ENCODE measurements around the gene INCA1.

The INCA1 gene

DNA sequence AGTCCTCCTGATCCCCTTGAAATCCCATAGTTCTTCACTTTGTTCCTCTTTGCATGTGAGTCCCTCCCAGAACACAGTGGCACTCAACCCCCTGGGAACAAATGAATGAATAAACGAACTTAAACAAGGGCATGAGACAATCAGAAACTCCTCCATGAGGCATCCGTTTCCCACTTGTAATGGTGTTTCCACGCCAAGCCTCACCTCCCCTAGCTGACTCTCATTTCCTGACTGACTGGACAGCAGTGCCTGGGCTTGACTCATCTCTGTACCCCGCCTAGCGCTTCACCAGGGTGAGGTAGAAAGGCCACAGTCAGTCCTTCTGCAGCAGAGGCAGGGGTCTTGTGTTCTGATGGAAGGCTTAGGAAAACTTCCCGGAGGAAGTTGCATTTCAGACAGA lies 14.6 kb upstream of the INCA1 start:
- DNase-seq (ENCODE audit: low spot score) = peak; percentile 88

DNA sequence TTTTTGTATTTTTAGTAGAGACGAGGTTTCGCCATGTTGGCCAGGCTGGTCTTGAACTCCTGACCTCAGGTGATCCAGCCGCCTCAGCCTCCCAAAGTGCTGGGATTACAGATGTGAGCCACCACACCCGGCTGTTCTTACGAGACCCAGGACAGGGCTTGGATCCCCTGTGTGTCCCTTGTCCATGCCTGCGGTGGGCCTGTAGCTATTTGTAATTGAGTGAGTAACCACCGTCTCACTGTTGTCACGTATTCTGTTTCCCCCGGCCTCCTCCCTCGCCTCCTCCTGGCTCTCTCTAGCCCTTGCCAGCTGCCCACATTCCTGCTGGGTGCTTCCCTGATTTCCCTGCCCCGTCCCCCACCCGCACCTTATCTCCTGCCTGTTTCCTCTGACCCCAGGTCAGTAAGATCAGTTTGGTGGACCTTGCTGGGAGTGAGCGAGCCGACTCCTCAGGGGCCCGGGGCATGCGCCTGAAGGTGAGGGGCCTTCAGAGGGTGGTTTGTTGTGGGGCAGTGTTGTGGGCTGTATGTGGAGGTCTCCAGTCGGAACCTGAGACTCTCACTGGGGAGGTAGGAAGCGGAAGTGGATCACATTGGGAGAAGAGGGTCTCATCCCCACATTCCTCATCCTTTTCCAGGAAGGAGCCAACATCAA lies 6.0 kb upstream of the INCA1 start:
- DNase-seq (ENCODE audit: low spot score) = no peak

DNA sequence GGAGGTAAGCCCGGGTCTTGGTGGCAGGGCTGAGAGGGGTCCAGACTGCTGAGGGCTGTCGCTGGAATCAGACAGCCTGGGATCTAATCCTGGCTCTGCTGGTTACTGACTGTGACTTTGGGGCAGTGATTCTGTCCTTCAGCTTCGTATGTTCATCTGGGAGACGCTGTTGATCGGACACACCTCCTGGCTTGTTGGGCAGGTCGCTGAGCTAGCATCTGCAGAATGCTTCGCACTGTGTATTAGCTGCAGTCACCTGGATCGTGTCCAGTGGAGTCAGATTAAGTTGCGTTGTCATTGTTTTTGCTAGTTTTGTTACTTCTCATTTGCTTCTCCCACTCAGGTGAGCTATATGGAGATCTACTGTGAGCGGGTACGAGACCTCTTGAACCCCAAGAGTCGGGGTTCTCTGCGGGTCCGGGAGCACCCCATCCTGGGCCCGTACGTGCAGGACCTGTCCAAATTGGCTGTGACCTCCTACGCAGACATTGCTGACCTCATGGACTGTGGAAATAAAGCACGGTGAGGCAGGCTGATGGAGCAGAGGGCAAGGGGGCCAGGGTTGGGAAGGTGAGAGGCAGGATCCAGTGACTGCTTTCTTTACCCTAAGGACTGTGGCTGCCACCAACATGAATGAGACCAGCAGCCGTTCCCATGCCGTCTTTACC lies 4.9 kb upstream of the INCA1 start:
- no peak for DNase-seq (ENCODE audit: low spot score)

DNA sequence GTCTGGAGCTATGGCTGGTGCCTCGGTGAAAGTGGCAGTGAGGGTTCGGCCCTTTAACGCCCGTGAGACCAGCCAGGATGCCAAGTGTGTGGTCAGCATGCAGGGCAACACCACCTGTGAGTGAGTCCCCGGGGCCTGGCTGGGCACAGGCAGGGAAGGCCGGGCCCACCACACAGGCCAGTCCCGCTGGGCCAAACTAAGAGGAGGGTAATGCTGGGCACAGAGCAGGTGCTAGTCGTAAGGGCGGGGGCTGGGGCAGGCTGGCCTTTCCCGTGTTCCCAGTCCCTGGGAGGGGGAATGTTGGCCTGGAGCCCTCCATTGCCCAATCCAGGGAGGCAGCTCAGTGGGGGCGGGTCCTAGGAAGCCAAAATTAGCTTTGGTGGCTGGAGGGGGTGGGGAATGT lies 2.9 kb upstream of the INCA1 start:
- no peak for DNase-seq (ENCODE audit: low spot score)

DNA sequence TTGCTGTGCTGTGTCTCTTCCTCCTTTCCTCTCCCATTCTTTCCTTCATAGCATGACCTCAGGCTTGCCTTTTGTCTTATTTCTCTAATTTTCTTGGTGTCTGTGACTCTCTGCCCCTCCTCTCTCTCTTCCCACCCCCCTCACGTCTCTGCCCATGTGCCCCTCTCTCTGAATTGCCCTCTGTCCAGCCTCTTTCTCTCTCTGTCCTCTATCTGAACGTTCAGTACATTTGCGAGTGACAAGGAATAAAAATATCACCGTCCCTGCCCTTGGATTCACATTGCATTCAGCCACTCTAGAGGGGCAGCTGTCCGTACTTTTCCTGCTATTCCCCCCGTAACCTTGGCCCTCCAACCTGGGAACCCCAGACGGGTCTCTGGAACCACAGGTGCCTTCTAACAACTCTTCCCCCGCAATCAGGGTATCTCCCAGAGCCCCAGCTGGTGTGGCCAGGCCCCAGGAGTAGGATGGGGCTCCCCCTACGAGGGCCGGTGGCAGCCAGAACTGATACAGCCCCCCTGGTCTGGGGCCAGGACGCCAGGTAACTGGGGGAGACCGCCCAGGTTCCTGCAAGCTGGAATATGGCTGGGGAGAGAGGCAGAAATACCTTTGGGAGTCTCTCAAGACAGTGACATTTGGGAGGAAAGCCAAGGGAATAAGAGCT lies 2.2 kb upstream of the INCA1 start:
- no peak for DNase-seq (ENCODE audit: low spot score)

DNA sequence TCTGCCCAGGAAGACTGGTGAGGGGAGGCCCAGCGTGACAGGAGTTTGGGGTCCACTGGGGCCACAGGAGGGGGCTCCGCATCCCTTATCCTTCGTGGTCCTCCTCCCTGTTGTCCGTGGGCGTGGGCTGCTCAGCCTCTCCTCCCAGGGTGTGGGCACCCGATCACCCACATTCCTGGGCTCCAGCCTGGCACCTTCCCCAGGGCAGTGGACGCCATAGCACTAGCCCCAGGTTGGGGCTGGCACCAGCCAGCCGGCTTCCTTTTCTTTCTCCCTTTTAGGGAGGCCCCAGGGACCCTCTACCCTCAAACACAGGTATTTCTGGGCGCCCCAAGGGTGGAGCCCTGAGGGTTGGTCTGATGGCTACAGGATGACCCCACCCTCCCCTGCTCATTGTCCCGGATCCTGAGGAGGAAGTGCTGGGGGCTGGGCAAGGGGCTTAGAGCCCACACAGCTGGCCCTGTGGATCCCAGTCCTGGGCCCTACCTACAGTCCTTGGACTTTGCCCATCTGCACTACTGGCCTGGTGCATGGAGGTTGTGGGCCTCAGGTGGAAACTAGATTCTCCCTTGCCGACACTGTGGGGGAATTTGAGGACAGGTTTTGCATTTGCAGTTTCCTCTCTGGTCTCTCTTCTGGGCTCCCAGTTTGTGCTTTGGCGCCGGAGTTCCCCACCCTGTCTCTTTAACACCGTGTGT lies 1.6 kb upstream of the INCA1 start:
- DNase-seq (ENCODE audit: low spot score) = no peak

DNA sequence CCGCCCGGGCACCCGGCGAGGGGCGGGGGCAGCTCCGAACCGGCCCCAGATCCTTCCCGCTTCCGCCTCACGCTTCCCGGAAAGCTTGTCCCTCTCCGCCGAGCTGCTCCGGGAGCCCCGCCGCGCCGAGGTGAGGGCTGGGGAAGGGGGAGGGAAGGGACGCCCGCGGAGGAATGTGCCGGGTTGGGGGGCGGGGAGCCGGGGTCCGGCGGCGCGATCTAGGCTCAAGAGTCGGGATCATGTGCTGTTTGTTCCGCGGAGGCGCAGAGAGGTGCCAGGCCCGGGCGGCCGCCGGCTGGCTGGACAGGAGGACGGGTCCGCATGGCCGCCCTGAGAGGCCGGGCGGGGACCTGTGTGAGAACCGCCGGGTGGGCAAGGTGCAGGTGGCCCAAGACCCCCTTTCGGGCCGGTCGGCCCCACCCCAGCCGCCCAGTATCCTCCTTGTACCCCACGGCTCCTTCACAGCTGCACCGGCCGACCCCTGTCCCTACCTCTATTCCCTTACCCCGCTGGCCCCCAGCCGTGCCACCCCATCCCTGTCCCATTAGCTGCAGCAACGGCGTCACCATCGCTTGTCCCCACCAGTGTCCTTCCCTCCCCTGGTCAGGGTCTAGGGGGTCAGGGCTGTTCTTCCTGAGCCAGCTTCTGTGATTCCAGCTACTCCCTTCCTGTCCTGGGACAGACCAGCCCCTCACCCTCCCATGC lies 857 bp upstream of the INCA1 start:
- DNase-seq (ENCODE audit: low spot score) = no peak

DNA sequence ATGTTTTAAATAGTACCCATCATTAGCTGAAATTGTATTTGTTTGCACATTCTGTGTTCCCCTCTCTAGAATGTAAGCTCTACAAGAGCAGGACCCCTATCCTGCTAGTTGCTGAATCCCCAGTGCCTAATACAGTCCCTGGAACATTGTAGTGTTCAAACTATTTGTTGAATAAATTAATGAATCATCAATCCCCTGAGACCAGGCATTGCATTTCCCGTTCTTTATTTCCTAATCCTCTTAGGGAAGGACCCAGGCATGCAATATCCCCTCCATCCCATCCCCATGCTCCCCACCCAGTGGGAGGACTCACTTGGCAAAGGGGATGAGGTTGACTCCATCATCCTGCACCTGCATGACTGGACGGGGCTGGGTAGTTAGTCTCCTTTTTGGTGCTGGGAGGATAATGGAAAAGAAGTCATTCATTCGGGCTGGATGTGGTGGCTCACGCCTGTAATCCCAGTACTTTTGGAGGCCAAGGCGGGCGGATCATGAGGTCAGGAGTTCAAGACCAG lies 3.2 kb downstream of the INCA1 start:
- DNase-seq (ENCODE audit: low spot score) = no peak

DNA sequence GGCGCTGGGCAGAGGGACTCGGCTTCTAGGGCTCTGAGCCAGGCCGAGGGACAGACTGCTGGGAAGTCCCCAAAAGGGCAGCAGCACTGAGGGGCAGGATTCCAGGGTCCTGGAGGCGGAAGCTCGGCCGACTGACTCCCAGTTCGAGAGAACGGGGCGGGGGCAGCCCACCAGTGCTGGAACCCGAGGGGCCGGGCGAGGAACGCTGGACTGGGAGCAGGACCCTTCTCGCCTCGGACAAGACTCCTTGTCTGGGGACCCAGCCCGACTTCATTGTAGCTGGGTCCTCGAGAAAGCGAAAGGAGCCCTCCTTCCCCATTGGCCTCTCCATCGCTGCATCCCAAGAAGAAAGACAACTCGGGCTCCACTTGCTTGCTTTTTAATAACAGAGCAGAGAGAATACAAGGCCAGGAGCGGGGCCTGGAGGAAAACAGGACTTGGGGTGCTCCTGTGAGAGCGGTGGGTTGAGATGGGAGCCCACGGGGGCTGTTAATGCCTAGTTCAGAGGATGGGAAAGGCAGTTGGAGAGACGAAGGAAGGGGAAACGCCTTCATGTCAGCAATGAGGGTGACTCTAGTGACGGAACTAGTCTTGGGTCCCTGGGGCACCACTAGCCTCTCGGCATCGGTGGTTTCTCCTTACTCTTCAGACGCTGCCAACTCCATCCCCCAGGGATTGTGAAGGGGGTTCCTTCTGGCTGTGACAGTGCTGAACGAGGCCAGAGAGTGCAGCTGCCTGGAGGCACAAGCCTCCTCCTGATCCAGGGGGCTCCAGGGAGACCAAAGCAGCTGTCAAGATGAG lies 9.4 kb downstream of the INCA1 start:
- no peak for DNase-seq (ENCODE audit: low spot score)

DNA sequence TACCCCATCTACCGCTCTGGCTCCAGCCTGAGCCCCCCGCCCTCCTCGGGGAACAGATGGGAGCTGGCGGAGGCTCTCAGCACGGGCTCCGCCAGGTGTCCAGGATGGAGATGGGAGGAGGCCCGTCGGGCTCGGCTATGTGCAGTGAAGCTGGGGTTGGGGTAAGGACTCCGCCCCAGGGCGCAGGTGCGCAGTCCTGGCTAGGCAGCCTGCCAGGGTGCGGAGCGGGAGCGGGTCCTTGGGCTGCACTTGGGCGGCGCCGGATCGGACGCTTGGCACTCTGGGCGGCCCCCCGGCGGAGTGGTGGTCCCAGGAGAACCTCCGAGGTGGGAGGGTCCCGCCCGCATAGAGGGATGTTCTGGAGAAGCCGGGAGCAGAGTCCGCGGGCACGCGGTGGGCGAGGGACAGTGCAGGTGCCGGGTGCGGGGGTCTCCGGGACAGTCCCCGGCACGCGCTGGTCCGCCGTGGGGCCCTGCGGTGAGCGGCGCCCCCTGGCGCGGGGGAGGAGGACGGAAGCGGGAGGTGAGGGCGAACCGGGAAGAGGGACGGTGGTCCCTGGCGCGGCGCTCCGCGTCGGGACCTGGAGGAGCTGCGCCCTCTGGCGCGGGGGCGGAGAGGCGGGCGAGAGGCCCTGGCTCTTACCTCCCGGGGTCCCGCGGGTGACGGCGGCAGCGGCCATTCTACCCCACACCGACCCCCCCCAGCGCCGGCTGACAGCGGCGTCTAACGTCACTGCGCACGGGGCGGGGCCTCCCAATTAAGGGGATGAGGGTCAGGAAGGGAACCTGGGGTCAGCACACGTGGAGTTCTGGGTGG lies 10.2 kb downstream of the INCA1 start, which contains the start of gene CAMTA2:
Gene CAMTA2, minus strand, starts transcription at position 725 of the 816 bp plus-strand sequence. CDS start 1,453 bp downstream, outside the sequence.
- peak; percentile 63 for DNase-seq (ENCODE audit: low spot score)

DNA sequence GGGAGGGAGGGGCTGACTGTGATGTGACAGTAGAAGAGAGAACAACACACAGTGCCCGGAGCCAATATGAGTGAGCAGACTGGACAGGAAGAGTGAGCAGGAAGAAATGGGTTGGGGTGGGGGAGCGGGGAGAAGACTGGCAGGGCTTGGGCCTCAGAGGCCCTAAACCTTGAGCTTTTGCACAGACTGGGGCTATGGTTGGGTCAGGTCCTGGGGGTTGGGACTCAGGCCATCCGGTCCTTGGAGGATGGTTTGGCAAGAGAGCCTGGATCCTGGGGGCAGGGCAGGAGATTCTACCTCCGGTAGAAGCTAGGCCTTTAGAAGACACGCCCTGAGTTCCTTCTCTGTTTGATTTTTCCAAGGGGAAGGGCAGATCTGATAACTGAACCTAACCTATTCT lies 10.9 kb downstream of the INCA1 start:
- no peak for DNase-seq (ENCODE audit: low spot score)

DNA sequence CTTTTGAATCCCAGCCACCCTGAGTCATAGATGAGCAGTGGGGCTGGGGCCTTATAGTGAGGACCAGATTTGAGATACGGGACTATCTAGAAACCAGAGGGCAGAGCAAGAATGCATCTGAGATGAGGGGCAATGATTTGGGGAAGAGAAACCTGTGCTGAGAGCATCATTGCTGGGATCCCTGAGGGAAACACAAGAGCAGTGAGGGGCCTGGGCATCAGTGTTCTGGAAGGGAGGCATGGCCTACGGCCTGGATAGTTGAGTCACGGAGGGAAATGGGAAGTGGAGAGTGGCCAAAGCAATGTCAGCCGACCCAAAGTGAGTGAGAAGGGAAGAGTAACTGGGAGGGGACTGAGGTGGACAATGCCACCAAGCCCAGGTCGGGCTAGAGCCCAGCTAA lies 15.0 kb downstream of the INCA1 start:
- DNase-seq (ENCODE audit: low spot score) = no peak

DNA sequence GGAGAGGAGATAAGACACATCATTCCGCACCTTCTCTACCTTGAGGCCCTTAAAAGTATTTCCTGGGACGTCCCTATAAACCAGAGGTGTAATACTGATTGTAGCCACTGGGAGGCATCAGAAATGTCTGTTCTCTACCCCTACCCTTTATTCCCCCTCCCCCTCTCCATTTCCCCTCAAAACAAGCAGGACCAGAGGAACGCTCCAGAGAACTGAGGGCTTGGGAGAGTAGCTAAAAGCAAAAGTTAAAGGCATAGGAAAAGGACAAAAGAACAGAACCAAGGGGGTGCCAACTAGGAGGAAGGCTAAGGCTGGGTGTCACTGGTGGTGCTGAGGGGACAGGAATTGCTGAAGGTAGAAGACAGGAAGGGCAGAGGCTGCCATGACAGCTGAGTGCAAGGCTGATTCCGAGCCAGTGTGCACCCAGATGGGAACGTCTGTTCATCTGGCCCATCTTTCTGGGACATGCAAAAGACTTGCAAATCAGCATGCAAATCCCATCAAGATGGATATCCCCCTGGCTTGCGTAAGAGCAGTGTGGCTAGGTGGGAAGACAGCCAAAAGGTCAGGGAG lies 16.6 kb downstream of the INCA1 start:
- no peak for DNase-seq (ENCODE audit: low spot score)

DNA sequence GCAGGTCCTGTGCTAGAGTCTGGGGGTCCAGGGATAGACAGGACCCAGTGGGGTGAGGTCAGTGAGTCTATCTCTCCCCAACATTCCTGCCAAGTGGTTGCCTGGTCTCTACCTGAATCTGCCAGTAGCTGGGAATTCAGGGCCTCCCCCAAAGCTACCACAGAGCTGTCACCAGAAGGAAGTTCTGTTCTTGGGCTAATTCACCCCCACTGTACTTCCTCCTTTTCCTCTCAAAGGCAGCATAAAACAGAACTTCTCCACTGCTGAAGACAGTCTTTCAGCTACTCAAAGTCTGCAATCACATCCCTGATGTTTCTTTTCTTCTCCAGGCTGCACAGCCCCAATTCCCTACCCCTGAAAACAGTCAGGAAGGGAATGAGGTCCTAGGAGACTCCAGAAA lies 18.6 kb downstream of the INCA1 start:
- DNase-seq (ENCODE audit: low spot score) = no peak

DNA sequence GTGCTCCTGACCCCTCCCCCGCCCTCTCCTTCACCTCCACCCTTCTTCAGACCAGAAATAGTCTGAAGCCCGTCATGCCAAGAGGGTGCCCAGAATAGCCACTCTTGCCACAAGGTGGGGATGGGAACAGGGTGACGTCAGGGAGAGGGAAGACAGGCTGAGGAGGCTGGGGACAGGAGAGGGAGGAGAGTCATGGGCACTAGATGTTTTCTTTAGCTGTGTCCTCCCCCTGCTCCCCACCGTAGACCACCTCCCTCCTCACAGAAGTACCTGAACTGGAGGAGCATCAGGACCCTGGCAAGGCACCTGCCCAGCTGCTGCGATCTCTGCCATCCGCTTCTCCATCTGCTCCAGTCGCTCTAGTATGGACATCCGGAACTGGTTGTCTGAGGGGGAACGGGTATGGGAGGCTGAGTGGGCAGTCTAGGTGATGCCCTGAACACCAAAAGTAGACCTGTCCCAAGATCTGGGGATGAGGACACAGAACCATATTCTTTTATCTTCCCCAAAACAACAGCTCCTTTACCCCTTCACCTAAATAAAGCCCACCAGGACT lies 23.1 kb downstream of the INCA1 start:
- DNase-seq (ENCODE audit: low spot score) = no peak

DNA sequence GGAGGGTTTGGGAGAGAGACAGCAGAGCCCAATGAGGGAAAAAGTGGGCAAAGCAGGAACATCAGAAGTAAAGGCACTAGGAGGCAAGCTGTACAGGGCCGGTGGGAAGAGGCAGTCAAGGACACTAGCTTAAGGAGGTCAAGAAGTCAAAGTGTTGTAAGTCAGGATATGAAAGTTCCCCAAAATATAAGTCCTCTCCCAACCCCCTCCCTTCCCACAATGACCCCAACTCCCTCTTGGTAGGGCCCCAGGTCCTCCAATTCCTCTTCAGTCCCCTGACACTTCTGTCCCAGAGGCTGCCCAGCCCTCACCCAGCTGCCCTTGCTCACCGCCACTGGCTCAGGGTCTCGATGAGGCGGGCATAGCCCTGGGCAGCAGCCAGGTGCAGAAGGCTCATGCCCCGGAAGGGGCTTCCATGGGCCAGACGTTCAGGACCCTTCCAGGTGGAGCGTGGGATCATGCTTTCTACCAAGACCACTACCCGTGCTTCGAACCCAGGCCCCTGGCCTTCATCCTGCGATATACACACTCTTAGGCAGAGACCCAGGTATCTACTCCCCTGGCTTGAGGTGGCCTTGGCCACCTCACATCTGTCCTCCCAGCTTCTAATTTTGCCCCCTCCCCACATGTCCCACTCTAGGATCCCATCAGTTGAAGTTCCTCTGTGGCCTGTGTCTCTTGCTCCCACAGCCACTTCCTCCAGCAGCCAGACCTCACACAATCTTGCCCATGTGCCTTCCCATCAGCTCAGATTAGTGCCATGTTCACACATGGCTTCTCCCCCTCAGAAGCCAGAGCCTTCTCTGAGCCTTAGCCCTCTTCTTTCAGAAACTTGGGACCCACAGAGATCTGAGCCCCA lies 23.8 kb downstream of the INCA1 start:
- DNase-seq (ENCODE audit: low spot score) = no peak

DNA sequence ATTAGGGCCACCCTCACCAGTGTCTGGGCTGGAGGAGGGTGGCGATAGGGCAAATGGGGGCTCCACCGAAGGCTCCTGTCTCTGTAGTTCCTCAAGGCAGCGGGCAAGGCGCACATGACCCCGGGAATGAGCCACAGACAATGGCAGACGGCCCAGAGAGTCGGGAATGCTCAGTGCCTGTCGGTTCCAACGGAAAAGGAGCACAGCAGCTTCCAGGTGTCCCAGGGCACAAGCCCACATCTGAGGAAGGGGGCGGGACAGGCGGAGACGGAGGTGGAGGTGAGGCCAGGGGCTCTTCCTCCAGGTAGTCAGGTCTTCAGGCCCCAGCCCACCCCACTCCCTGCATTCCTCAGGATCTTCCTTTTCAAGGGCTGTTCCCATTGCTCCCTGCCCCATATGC lies 24.6 kb downstream of the INCA1 start:
- DNase-seq (ENCODE audit: low spot score) = no peak

DNA sequence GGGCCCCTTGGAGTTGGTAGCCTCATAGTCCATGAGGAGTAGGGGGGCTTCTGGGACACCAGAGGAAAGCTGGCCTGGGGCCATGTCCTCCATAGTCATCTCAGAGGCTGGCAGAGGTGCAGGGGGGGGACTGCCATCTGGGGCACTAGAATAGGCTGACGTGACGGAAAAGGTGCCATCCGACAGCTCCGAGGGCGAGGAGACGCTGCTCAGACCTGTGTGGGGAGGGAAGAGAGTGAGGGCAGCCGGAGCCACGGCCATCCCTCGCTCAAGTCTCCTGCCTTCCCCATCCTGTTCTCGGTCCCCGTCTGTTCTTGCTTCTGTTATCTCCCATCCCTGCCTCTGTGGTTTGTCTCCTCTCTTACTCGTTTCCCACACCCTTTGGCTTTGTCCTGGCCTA lies 25.0 kb downstream of the INCA1 start:
- no peak for DNase-seq (ENCODE audit: low spot score)

DNA sequence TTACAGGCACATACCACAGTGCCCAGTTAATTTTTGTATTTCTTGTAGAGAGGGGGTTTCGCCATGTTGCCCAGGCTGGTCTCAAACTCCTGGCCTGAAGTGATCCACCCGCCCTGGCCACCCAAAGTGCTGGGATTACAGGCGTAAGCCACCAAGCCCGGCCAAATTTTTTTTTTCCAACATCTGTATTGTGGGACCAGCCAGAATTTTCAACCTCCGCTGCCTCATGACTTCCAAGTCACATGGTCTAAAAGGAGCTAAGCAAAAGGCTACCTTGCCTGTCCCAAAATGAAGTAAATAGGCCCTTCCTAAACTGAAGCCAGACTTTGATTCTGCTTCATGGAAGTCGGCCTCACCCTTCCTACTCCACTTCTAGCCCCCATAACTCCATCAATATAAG lies 25.5 kb downstream of the INCA1 start:
- no peak for DNase-seq (ENCODE audit: low spot score)
